ENCODE data around the gene KCMF1. TPM values are rescaled to one million over a fixed set of nuclear protein-coding genes. Genes with fewer than 3 reads are reported as not detected.
"Not testable (repeated sequence)": the region's sequence is repeated elsewhere in the genome, so short reads cannot be mapped to it uniquely, and the experiment has no call there.

The KCMF1 gene
- total RNA-seq, 1 donor, result 64.5 TPM

DNA sequence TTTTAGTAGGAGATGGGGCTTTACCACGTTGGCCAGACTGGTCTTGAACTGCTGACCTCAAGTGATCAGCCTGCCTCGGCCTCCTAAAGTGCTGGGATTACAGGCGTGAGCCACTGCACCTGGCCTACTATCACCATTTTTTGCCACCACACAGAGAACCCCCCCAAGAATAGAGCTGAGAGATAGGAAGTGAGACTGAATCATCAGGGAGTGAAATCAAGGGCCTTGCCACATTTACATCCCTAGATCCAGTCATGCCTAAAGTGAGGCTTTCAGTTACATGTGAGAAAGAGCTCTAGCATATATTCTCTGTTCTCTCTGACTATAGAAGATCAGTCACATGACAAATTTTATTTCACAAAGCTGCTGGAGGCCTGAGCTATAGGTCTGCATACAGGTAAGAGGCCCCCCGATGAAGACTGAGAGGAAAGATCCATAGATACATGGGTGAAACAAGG lies 28.0 kb upstream of the KCMF1 start:
- TF ChIP-seq, protein P1, sequence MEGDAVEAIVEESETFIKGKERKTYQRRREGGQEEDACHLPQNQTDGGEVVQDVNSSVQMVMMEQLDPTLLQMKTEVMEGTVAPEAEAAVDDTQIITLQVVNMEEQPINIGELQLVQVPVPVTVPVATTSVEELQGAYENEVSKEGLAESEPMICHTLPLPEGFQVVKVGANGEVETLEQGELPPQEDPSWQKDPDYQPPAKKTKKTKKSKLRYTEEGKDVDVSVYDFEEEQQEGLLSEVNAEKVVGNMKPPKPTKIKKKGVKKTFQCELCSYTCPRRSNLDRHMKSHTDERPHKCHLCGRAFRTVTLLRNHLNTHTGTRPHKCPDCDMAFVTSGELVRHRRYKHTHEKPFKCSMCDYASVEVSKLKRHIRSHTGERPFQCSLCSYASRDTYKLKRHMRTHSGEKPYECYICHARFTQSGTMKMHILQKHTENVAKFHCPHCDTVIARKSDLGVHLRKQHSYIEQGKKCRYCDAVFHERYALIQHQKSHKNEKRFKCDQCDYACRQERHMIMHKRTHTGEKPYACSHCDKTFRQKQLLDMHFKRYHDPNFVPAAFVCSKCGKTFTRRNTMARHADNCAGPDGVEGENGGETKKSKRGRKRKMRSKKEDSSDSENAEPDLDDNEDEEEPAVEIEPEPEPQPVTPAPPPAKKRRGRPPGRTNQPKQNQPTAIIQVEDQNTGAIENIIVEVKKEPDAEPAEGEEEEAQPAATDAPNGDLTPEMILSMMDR (IDR thresholded peaks at IDR 0.05; ENCODE audit: insufficient read depth, low read length), result no peak
- no peak for DNase-seq (ENCODE audit: low read depth)
- no peak overlapping the region for H3K4me3 ChIP-seq (ENCODE audit: low read depth, low read length)

DNA sequence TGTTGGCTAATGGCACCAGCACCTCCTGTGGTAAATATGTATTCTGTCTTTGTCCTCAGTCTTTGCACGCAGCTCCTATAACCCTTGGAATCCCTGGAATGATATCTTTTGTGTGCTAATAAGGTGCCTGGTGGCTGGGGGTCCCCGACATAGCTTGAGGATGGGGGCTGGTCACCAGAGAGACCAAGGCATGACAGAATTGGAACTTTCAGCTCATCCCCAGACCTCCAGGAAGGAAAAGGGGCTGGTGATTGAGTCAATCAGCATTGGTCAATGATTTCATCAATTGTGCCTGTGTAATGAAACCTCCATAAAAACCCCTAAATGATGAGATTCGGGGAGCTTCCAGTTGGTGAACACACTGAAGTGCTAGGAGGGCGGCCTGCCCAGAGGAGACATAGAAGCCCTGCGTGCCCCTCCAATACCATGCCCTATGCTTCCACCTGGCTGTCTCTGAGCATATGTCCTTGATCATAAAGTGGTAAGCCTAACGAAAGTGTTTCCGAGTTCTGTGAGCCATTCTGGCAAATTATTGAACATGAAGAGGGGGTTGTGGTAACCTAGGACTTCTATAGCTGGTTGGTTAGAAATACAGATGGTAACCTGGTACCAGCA lies 26.6 kb upstream of the KCMF1 start:
- no peak for DNase-seq (ENCODE audit: low read depth)
- TF ChIP-seq, protein P1 (IDR thresholded peaks at IDR 0.05; ENCODE audit: insufficient read depth, low read length), result no peak
- no peak overlapping the region for H3K4me3 ChIP-seq (ENCODE audit: low read depth, low read length)

- H3K4me3 ChIP-seq (ENCODE audit: low read depth, low read length); DNase-seq (ENCODE audit: low read depth): not testable (repeated sequence)
Observed at GRCh38 chr2:84945838-84946203, 25.1 kb upstream of the KCMF1 start.

DNA sequence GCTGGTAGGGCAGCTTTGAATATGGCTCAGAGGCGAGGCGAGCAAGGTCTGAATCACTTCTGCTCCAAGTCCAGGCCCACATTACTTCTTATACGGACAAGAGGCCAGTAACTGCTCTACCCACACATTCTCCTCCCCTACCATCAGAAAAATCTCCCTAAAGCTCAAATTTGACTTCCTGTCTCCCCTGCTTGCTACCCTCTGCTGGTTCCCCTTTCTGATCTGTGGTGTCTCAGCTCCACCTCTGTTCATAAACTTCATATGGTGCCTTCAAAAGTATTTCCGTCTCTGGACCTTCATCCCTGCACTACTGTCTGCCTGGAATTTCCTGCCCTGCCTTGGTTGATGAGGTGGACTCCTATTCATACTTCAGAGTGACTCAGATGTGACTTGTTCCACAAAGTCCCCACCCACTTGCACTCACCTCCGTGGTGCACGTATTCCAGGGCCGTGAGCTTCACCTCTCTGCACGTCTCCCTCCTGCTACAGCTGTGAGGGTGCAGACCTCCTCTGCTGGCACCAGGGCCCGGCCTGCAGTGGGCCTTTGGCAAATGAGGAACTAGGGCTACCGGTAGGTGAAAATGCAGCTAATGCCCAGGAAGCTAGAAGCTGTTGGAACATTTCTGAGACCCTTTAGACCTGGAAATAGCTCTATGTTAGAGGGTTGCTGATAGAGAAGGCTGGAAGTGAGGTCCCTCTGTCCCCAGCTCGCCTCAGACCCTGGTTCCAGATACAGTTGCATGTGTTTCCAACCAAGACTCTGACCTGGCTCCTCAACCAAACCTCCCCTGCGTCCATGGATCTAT lies 24.6 kb upstream of the KCMF1 start:
- DNase-seq (ENCODE audit: low read depth), result peak; percentile 67

GRCh38 chr2:84947010-84947593 lies 23.9 kb upstream of the KCMF1 start:
- H3K4me3 ChIP-seq (ENCODE audit: low read depth, low read length), result no peak overlapping the region
- TF ChIP-seq, protein P1 (IDR thresholded peaks at IDR 0.05; ENCODE audit: insufficient read depth, low read length), result no peak
- no peak for DNase-seq (ENCODE audit: low read depth)

More for the DNA sequence above, 24.6 kb upstream of the KCMF1 start:
- no peak overlapping the region for H3K4me3 ChIP-seq (ENCODE audit: low read depth, low read length)
- TF ChIP-seq, protein P1 (IDR thresholded peaks at IDR 0.05; ENCODE audit: insufficient read depth, low read length), result no peak

- TF ChIP-seq, protein P1 (IDR thresholded peaks at IDR 0.05; ENCODE audit: insufficient read depth, low read length), result no peak
- no peak for DNase-seq (ENCODE audit: low read depth)
- H3K4me3 ChIP-seq (ENCODE audit: low read depth, low read length), result no peak overlapping the region
Observed at GRCh38 chr2:84953535-84953934, 17.4 kb upstream of the KCMF1 start.

GRCh38 chr2:84954329-84954728 lies 16.6 kb upstream of the KCMF1 start:
- TF ChIP-seq, protein P1 (IDR thresholded peaks at IDR 0.05; ENCODE audit: insufficient read depth, low read length), result no peak
- no peak overlapping the region for H3K4me3 ChIP-seq (ENCODE audit: low read depth, low read length)
- DNase-seq (ENCODE audit: low read depth), result no peak
